GM18873 (cell line): ENCODE results near the gene VMAC.

ENCODE experiments used
- ATAC-seq: cut with Tn5 transposase; IDR thresholded peaks from one replicate; pipeline ENCODE4 v1.9.1; 2021; ENCODE audit warnings: mild to moderate bottlenecking, moderate library complexity, moderate number of reproducible peaks; ENCODE audit not compliant: unreplicated experiment, low FRiP score

Gene VMAC

DNA sequence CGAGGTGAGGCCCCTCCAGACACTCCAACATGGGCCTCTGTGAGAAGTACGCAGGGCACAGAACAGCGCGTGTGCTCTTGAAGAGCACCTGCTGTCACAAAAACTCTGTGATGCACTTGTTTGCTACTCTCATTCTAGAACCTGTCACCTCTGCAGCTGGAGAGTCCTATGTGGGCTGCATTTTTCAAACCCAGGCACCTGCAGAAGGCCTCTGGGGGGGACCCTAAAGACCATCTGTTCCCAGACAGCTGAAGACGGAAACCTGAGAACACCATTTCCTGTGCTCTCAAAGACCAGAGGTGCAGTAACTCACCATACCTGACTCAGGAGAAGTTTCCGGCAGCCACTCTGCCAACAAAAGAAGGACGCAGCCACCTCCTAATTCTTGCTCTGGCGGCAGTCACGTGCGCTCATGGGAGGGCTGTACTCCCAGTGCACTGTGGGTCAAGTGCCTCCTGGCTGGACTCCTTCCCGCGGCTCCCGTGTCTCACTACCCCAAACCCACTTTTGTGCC is 45.2 kb downstream of the VMAC start:
- ATAC-seq = no peak

DNA sequence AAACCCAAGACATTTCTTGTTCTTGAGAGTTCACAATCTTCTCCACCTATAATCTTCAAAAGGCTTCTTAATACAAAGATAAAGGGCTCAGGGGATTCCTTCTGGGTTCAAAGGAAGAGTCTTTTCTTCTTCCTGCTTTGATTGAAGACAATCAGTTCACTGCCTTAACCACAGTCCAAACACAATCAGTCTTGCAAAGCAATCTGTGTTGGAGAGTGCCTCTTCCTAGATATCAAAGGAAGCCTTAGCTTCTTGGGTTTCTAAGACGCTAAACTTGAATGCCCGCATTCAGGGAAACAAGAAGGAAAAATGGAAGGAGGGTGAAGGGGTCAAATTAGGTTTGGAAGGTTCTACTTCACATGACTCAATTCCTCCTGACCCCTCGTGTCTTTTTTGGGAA is 46.1 kb downstream of the VMAC start:
- no peak for ATAC-seq

DNA sequence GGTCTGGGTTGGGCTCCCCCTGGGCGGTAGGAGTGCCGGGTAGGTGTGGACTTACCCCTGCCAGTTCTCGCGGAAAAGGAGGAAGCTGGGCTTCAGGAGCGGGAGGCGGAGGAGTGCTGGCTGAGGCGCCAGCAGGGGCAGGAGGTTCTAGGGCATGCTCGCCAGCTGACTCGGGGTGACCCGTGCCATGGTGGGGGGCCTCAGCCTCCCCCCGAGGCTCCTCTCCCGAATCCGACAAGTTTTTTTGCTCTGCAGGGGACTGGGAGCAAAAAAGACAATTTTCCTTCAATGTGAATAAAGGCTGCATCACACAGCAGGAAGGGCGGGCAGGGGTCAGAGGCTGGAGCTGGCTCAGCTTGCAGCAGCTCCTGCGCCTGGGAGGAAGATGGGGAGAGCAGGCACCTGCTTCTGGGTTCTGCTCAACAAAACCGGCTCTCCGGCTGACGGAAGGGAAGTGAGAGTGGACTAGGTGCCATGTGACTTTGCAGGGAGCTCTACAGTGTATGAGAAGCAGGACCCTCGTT is 46.7 kb downstream of the VMAC start:
- ATAC-seq = no peak

DNA sequence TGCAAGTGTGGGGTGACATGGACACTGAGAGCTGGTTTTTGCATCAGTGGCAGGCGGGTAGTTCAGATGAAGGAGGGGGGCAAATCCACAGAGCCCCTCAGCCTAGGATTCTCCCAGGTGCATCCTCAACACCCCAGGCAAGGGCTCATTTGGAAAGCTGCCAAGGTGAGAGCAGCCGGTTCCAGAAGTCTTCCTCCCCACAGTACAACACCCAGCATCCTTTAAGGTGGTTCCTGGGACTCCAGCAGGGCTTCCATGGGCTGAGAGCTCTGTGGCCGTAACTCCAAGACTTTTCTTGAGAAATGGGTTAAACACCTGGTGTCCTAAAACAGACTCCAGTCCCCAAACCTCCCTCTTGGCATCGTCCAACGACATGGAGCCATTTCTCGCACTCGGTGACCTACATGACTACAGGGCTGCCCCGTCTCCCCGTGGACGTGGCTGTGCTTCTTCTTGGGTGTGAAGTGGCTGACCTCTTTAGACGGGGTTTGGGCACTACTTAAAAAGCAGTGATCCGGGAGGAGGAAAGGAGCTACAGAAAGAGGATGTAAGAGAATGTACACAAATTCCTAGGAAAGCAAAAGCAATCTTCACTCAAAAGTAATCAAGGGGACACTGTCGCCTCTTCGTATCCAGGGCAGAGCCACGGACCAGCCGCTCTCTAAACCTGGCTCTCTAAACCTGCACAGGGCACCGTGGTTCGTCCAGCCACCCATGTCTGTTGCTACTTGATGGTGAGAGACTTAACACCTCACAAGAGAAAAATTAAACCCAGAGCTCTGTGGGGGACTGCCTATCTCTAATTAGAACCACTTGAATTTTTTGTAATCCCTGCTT is 47.7 kb downstream of the VMAC start:
- no peak for ATAC-seq

DNA sequence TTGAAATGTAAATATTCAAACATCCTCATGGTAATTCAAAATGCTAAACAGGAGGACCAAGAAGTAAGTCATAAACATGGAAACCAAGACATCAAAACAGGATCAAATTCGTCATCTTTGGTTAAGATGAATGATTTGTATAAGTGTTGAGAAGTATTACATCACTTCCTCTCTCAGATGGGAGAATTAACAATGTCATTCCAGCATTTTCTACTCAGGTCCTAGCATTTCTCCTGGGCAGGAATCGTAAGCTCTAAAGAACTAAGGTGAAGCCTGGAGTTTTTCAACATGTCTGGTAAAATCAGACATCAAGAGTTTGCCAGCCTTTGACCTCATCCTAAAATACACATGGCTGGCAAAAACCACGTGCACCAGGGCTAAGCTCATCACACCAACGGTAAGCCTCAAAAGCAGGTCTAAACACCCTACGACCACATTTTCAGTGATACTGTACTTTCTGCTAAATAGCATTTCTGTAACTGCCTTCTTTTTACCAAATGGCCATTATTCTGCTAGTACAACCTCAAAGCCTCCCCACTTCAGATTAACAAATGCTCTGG is 48.4 kb downstream of the VMAC start:
- no peak for ATAC-seq

GRCh38 chr19:5953680-5954213 is 49.1 kb downstream of the VMAC start:
- ATAC-seq = no peak

GRCh38 chr19:5954293-5954692 is 49.6 kb downstream of the VMAC start:
- no peak for ATAC-seq

- ATAC-seq = no peak
These were observed 50.9 kb downstream of the VMAC start for GRCh38 chr19:5955636-5955935.

DNA sequence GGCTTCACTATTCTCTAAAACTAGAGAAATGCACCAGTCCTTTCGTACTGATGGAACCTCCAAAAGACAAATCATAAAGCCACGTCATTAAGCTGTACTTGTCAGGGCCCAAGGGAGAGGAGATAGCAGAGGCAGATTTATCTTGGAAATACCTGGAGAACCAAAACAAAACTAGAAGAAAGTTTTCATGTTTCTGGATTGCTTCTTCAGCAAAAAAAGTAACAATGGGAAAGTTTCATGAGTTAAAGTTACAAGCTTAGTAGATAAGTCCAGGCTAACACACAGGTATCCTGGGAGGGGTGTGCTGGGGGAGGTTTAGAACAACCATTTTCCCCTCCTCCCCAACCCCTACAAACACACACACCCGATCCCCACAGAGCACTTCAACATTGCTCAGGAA is 51.7 kb downstream of the VMAC start:
- no peak for ATAC-seq

DNA sequence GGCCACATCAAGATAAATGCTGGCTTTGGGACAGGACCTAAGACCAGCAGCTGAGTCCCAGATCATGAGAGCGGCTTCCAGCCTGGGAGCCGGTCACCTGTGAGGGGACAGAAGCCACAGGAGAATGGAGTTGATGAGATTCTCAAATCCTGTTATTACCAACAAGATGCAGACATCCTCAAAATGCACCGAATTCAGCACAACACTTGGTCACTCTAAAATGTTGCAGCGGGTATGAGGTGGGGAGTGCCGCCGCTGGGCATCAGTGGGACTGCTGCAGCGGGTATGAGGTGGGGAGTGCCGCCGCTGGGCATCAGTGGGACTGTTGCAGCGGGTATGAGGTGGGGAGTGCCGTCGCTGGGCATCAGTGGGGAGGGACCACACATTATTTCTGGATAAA is 52.1 kb downstream of the VMAC start:
- ATAC-seq = no peak

DNA sequence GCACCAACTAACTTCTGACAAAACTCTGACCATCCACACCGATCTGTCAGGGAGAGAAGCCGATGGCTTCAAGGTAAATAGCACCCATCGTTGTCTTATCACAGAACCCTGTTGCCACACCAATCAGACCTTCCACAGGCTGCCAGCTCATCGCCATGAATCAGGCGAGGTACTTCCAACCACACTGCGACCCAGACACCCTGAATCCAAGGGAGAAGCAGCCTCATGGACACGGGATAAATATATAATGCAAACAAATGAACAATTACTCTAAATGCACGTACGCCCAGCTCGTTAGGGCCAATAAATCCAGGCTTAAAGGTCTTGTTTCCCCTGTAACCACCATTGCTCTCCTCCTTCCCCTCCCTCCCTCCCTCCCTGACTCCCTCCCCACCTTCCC is 52.5 kb downstream of the VMAC start:
- ATAC-seq = no peak

DNA sequence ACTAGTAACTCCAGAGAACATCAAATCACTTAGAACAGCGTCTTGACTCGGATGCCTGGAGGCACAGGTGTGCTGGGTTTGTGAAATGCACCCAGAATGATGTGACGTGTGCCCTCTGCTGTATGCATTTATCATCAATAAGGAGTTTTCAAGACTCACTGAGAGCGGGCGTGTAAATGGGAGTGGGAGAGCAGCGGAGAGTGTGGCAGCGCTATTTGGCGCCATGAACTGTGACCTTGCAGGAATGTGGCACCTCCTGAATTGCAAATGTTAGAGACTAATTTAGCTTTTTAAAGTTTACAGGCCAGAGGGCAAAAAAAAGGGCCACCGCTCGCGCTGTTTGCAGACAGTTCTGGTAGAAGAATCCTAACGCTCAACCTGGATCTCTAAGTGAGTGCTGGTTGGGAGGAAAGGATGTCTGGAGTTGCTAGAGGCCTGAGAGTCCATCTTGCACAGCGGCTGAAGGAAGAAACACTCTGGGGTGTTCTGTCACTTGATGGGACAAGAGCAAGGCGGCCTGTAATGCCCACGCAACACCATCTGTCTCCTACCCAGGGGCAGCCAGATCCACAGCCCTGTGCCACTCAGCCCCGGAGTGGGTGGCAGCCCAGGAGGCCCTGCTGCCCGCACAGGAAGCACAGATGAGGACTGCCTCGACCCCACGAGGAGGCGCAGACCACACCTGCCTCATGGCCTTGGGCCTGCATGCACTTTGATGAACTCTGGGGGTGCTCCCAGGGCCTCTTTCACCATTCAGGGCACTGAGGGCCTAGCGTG is 53.6 kb downstream of the VMAC start:
- ATAC-seq = no peak

GRCh38 chr19:5958851-5959122 is 54.1 kb downstream of the VMAC start:
- ATAC-seq = no peak

- no peak for ATAC-seq
These were observed 54.8 kb downstream of the VMAC start for GRCh38 chr19:5959260-5960004.
